HCT116 (cell line): ENCODE measurements around the gene INPP5K.

Experiments
- CEBPB ChIP-seq: IDR thresholded peaks from 2 replicates; pipeline ENCODE4 v1.6.1; 2012; ENCODE audit warnings: low read depth
- EGR1 ChIP-seq: IDR thresholded peaks from 2 replicates; pipeline ENCODE4 v1.6.1; 2012; ENCODE audit warnings: low read depth
- EZH2phosphoT487 ChIP-seq: fragments of 200-600 bp; IDR thresholded peaks from 2 replicates; pipeline ENCODE4 v1.6.1; 2018; ENCODE audit warnings: antibody characterized with exemption, borderline replicate concordance
- POLR2A ChIP-seq: IDR thresholded peaks from 2 replicates; pipeline ENCODE4 v1.7.0; 2011; ENCODE audit warnings: borderline replicate concordance; ENCODE audit not compliant: insufficient read depth, insufficient read length; ENCODE audit errors: extremely low read depth
- POLR2AphosphoS5 ChIP-seq: IDR thresholded peaks from 2 replicates; pipeline ENCODE4 v1.6.1; 2011; ENCODE audit warnings: mild to moderate bottlenecking, low read depth, low read length, moderate library complexity
- RAD21 ChIP-seq: IDR thresholded peaks from 2 replicates; pipeline ENCODE4 v1.6.1; 2012; ENCODE audit warnings: low read depth, mild to moderate bottlenecking
- SP1 ChIP-seq: IDR thresholded peaks from 2 replicates; pipeline ENCODE4 v1.6.1; 2012; ENCODE audit warnings: low read depth
- TCF7L2 ChIP-seq: IDR thresholded peaks from 2 replicates; pipeline ENCODE4 v1.7.0; 2011; ENCODE audit warnings: borderline replicate concordance, inconsistent platforms; ENCODE audit not compliant: insufficient read depth, insufficient read length; ENCODE audit errors: extremely low read depth
- ZFX ChIP-seq: fragments of 450-650 bp; IDR thresholded peaks from 2 replicates; pipeline ENCODE4 v1.6.1; 2017
- ZNF274 ChIP-seq: fragments of 200-500 bp; sonication (Bioruptor generic); IDR thresholded peaks from 2 replicates; pipeline ENCODE4 v1.6.1; 2014; ENCODE audit warnings: mild to moderate bottlenecking, low read depth, low read length, inconsistent platforms
- TF ChIP-seq, protein P1 (sequence below), 3 experiments: fragments of 200-600 bp in 1 of 3; sonication (generic) in 1 of 3; IDR thresholded peaks in 2 of 3; conservative IDR thresholded peaks in 1 of 3; 2 replicates each; pipeline ENCODE4 v1.5.1; 2012 to 2017; ENCODE audit warnings: low read depth in 2 of 3, low read length in 2 of 3, antibody characterized with exemption in 1 of 3, borderline replicate concordance in 1 of 3, control low read depth in 1 of 3, mild to moderate bottlenecking in 1 of 3, mixed read lengths in 1 of 3, mixed run types in 1 of 3, moderate library complexity in 1 of 3; ENCODE audit not compliant: insufficient read depth in 1 of 3
- TF ChIP-seq, protein P2 (sequence below): IDR thresholded peaks from 2 replicates; pipeline ENCODE4 v1.6.1; 2012
- TF ChIP-seq, protein P3 (sequence below): IDR thresholded peaks from 2 replicates; pipeline ENCODE4 v1.6.1; 2012
- TF ChIP-seq, protein P4 (sequence below): IDR thresholded peaks from 2 replicates; pipeline ENCODE4 v1.6.1; 2012; ENCODE audit warnings: low read depth

DNA sequence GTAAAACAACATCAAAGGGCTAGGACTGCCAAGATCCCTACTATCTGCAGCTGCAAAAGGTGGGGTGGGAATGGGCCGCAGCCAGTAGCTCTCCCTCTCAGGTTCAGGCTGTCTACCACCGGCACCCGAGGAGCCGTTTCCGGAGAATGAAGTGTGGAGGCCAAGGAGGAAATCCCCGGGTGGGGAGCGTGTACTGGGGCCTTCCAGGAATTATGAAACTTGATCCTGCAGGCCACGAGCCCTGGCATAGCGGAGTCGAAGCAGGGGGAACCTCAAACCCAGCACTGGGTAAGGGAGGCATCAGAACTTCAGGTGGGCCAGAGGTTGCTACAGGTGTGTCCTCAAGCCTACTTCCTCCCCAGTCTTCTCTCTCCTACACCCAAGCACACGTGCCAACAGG, 5.1 kb downstream of the INPP5K start:
- TF ChIP-seq RAD21 (no peak), CEBPB (no peak), POLR2AphosphoS5 (no peak), EGR1 (no peak), TCF7L2 (no peak), POLR2A (no peak), EZH2phosphoT487 (no peak), SP1 (no peak), ZNF274 (no peak), ZFX (no peak)
- TF ChIP-seq, protein P1, sequence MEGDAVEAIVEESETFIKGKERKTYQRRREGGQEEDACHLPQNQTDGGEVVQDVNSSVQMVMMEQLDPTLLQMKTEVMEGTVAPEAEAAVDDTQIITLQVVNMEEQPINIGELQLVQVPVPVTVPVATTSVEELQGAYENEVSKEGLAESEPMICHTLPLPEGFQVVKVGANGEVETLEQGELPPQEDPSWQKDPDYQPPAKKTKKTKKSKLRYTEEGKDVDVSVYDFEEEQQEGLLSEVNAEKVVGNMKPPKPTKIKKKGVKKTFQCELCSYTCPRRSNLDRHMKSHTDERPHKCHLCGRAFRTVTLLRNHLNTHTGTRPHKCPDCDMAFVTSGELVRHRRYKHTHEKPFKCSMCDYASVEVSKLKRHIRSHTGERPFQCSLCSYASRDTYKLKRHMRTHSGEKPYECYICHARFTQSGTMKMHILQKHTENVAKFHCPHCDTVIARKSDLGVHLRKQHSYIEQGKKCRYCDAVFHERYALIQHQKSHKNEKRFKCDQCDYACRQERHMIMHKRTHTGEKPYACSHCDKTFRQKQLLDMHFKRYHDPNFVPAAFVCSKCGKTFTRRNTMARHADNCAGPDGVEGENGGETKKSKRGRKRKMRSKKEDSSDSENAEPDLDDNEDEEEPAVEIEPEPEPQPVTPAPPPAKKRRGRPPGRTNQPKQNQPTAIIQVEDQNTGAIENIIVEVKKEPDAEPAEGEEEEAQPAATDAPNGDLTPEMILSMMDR (IDR thresholded peaks at IDR 0.05 in 2 of 3, conservative IDR thresholded peaks at IDR 0.05 in 1 of 3; ENCODE audit: borderline replicate concordance in 1 of 3, insufficient read depth in 1 of 3, low read depth in 2 of 3, low read length in 2 of 3), result no peak
- TF ChIP-seq, protein P2, sequence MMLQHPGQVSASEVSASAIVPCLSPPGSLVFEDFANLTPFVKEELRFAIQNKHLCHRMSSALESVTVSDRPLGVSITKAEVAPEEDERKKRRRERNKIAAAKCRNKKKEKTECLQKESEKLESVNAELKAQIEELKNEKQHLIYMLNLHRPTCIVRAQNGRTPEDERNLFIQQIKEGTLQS, result no peak
- TF ChIP-seq, protein P3, sequence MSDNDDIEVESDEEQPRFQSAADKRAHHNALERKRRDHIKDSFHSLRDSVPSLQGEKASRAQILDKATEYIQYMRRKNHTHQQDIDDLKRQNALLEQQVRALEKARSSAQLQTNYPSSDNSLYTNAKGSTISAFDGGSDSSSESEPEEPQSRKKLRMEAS, result no peak
- TF ChIP-seq, protein P4, sequence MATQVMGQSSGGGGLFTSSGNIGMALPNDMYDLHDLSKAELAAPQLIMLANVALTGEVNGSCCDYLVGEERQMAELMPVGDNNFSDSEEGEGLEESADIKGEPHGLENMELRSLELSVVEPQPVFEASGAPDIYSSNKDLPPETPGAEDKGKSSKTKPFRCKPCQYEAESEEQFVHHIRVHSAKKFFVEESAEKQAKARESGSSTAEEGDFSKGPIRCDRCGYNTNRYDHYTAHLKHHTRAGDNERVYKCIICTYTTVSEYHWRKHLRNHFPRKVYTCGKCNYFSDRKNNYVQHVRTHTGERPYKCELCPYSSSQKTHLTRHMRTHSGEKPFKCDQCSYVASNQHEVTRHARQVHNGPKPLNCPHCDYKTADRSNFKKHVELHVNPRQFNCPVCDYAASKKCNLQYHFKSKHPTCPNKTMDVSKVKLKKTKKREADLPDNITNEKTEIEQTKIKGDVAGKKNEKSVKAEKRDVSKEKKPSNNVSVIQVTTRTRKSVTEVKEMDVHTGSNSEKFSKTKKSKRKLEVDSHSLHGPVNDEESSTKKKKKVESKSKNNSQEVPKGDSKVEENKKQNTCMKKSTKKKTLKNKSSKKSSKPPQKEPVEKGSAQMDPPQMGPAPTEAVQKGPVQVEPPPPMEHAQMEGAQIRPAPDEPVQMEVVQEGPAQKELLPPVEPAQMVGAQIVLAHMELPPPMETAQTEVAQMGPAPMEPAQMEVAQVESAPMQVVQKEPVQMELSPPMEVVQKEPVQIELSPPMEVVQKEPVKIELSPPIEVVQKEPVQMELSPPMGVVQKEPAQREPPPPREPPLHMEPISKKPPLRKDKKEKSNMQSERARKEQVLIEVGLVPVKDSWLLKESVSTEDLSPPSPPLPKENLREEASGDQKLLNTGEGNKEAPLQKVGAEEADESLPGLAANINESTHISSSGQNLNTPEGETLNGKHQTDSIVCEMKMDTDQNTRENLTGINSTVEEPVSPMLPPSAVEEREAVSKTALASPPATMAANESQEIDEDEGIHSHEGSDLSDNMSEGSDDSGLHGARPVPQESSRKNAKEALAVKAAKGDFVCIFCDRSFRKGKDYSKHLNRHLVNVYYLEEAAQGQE, result no peak
